ENCODE results near the gene RAB7A. TPM values are rescaled to one million over a fixed set of nuclear protein-coding genes. Genes with fewer than 3 reads are reported as not detected.

Gene RAB7A
- polyA plus RNA-seq, 2 of the 4 experiments (the other 2 are of a cell fraction) = 137 to 160 TPM

DNA sequence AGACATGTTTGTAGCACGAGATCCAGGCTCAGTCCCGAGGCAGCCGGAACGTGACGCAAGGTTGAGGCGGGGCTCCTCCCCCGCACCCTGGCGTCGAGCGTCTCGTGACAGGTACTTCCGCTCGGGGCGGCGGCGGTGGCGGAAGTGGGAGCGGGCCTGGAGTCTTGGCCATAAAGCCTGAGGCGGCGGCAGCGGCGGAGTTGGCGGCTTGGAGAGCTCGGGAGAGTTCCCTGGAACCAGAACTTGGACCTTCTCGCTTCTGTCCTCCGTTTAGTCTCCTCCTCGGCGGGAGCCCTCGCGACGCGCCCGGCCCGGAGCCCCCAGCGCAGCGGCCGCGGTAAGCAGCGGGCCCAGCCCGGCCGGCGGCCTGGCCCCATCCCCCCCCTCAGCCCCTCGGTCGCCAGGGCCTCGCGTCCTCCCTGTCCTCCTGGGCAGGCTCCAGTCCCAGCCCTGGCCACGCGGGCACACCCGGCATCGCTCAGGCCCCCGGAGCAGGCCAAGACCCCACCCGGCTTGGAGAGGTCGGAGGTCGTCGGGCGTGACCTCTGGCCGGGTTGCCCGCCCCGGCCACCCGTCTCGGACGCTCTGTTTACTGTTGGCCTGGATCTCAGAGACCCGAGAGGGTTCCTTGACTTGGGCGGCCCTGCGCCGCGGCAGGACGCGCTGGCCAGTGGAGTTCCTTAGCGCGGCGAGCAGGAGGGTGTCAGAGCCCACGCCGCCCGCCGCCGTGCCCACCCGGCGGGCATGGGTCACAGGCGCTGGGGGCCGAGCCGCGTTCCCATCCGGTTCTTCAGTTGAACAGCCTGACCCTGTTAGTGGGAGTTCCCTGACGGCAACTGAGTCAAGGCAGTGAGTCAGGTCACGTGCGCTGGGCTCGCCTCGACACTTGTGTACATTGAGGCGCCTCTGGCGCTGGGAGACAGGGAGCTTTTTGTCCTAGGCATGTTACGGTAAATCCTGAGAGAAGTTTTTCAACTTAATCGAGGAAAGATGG lies at the start of gene RAB7A (continued):
- TF ChIP-seq JUN (IDR thresholded peaks at IDR 0.05) = peak in 1 of 2 experiments; percentile 61; a peak in 2 of 5 replicates
- TF ChIP-seq, protein P1, sequence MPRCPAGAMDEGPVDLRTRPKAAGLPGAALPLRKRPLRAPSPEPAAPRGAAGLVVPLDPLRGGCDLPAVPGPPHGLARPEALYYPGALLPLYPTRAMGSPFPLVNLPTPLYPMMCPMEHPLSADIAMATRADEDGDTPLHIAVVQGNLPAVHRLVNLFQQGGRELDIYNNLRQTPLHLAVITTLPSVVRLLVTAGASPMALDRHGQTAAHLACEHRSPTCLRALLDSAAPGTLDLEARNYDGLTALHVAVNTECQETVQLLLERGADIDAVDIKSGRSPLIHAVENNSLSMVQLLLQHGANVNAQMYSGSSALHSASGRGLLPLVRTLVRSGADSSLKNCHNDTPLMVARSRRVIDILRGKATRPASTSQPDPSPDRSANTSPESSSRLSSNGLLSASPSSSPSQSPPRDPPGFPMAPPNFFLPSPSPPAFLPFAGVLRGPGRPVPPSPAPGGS (IDR thresholded peaks at IDR 0.05) = peak; percentile 72; the same call in 1 of the 3 replicates

DNA sequence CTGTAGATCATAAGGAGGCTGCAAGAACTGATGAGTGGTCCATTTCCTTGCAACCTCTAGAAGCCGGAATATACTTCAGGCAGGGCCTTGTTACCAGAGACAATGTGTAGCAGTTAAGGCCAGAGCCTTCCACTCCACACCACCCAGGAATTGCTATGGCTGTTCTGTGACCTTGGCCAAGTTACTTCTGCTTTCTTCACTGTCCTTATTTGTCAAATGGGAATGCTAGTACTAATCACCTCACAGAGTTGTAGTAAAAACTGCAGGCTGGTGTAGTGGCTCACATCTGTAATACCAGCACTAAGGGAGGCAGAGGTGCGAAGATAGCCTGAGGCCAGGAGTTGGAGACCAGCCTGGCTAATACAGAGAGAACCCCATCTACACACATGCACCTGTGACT lies 46.6 kb upstream of the RAB7A start:
- ChIA-PET CTCF (interaction anchor here (1.5 to 3.4 kb wide), 3 partner anchors 14 to 168 kb away, joined by 3 to 16 read pairs (median 6); no protein-coding TSS in a partner anchor), POLR2A (no interaction called here)
- no peak for TF ChIP-seq HEYL (CRISPR knock-in tag; IDR thresholded peaks at IDR 0.05)
- TF ChIP-seq, protein P2, sequence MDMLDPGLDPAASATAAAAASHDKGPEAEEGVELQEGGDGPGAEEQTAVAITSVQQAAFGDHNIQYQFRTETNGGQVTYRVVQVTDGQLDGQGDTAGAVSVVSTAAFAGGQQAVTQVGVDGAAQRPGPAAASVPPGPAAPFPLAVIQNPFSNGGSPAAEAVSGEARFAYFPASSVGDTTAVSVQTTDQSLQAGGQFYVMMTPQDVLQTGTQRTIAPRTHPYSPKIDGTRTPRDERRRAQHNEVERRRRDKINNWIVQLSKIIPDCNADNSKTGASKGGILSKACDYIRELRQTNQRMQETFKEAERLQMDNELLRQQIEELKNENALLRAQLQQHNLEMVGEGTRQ (IDR thresholded peaks at IDR 0.05) = no peak
- no peak for TF ChIP-seq SMC3 (IDR thresholded peaks at IDR 0.05)
- TF ChIP-seq ZNF302 (CRISPR knock-in tag; IDR thresholded peaks at IDR 0.05) = no peak
- no peak for TF ChIP-seq ZSCAN20 (CRISPR knock-in tag; IDR thresholded peaks at IDR 0.05)
- TF ChIP-seq, protein P1 (IDR thresholded peaks at IDR 0.05) = no peak
- TF ChIP-seq EHF (CRISPR knock-in tag; IDR thresholded peaks at IDR 0.05) = no peak
- TF ChIP-seq HOXB13 (CRISPR knock-in tag; IDR thresholded peaks at IDR 0.05; ENCODE audit: low read depth) = no peak
- no peak for TF ChIP-seq HOXB5 (CRISPR knock-in tag; IDR thresholded peaks at IDR 0.05)
- TF ChIP-seq ZC3H11A (IDR thresholded peaks at IDR 0.05) = no peak
- TF ChIP-seq, protein P3, sequence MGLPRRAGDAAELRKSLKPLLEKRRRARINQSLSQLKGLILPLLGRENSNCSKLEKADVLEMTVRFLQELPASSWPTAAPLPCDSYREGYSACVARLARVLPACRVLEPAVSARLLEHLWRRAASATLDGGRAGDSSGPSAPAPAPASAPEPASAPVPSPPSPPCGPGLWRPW (IDR thresholded peaks at IDR 0.05) = no peak
- no peak for TF ChIP-seq HOXA7 (CRISPR knock-in tag; IDR thresholded peaks at IDR 0.05)
- TF ChIP-seq NFE2L2 (conservative IDR thresholded peaks at IDR 0.05; ENCODE audit: low read length) = no peak
- TF ChIP-seq GATA3 (IDR thresholded peaks at IDR 0.05; ENCODE audit: borderline replicate concordance) = no peak
- no peak for TF ChIP-seq EHMT2 (IDR thresholded peaks at IDR 0.05; ENCODE audit: low read depth)
- TF ChIP-seq, protein P4, sequence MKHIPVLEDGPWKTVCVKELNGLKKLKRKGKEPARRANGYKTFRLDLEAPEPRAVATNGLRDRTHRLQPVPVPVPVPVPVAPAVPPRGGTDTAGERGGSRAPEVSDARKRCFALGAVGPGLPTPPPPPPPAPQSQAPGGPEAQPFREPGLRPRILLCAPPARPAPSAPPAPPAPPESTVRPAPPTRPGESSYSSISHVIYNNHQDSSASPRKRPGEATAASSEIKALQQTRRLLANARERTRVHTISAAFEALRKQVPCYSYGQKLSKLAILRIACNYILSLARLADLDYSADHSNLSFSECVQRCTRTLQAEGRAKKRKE (CRISPR knock-in tag; IDR thresholded peaks at IDR 0.05; ENCODE audit: low read depth) = no peak
- no peak for TF ChIP-seq EP300 (IDR thresholded peaks at IDR 0.05)
- Histone ChIP-seq H3K4me1 (0 out of 3 replicates have a peak, but pooled peaks cover 5% of the 10 kb centered on the region), H3K27ac (peak overlapping the region in 1 of 2 experiments; percentile 28; a peak in 1 of 6 replicates), H3K9me3 (no peaks in the 10 kb centered on the region), H3K4me3 (no peak overlapping the region), H3K4me2 (no peak overlapping the region)
- WGBS (ENCODE audit: missing lambda C conversion rate) = 100% methylated on average over 2 of the region's 2 CpGs
- ATAC-seq (no peak), DNase-seq (ENCODE audit: low read depth in 1 of 2, low spot score in 1 of 2) (no peak), FAIRE-seq (no peak)
